ENCODE measurements around the gene TAF10. TPM values are rescaled to one million over a fixed set of nuclear protein-coding genes. Genes with fewer than 3 reads are reported as not detected.

The TAF10 gene
- total RNA-seq, 1 donor from 2014 or later = 205 TPM

DNA sequence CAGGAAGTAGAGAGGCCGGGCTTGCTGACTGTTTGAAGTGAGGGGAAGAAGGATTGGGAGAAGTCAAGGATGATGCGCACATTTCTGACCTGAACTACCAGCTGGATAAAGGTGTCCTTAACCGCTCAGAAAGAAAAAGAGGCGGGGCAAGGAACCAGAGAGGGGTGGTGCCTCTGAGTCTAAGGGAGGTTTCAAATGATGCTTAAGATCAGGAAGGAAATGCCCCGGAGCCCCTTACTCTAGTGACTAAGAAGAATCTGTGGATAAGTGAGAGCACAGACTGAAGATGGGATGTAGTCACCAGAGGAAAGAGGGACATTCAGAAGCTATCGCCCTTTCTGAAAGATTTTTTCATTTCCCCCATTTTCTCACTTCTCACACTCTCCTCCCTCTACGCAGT lies 30.9 kb upstream of the TAF10 start:
- H3K4me3 ChIP-seq (ENCODE audit: low read depth, low read length) = no peak overlapping the region
- DNase-seq (ENCODE audit: low read depth) = no peak
- TF ChIP-seq, protein P1, sequence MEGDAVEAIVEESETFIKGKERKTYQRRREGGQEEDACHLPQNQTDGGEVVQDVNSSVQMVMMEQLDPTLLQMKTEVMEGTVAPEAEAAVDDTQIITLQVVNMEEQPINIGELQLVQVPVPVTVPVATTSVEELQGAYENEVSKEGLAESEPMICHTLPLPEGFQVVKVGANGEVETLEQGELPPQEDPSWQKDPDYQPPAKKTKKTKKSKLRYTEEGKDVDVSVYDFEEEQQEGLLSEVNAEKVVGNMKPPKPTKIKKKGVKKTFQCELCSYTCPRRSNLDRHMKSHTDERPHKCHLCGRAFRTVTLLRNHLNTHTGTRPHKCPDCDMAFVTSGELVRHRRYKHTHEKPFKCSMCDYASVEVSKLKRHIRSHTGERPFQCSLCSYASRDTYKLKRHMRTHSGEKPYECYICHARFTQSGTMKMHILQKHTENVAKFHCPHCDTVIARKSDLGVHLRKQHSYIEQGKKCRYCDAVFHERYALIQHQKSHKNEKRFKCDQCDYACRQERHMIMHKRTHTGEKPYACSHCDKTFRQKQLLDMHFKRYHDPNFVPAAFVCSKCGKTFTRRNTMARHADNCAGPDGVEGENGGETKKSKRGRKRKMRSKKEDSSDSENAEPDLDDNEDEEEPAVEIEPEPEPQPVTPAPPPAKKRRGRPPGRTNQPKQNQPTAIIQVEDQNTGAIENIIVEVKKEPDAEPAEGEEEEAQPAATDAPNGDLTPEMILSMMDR (conservative IDR thresholded peaks at IDR 0.05; ENCODE audit: low read depth, low read length) = no peak

DNA sequence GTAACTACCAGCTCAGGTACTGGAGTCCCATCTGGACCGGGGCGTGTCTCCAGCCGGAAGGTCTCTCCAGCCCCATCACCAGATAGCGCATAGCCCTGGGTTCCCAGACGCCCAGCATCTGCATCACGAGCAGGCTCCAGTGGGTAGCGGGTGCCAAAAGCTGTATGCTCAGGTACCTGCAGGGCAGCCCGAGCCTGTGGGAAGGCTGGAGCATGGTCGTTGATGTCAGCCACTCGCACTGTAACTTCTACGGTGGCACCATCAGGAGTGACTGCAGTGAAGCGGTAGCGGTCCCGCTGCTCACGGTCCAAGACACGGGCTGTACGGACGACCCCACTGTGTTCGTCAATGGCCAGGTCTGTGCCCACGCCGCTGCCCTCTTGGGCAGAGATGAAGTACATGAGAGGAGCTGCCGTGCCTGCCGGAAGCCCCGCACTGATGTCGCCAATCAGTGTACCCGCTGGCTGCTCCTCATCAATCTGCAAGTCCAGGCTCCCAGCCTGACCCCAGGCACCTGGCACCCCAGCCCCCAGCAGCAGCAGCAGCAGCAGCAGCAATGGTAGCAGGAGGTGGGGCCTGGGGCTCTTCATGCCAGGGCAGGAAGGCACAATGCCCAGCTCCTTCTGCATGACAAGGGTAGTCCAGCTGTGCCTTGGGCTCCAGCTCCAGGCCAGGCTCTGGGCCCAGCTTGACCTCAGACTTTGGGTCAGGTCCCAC lies 29.1 kb upstream of the TAF10 start:
- H3K4me3 ChIP-seq (ENCODE audit: low read depth, low read length) = no peak overlapping the region
- DNase-seq (ENCODE audit: low read depth) = no peak
- TF ChIP-seq, protein P1 (conservative IDR thresholded peaks at IDR 0.05; ENCODE audit: low read depth, low read length) = no peak

DNA sequence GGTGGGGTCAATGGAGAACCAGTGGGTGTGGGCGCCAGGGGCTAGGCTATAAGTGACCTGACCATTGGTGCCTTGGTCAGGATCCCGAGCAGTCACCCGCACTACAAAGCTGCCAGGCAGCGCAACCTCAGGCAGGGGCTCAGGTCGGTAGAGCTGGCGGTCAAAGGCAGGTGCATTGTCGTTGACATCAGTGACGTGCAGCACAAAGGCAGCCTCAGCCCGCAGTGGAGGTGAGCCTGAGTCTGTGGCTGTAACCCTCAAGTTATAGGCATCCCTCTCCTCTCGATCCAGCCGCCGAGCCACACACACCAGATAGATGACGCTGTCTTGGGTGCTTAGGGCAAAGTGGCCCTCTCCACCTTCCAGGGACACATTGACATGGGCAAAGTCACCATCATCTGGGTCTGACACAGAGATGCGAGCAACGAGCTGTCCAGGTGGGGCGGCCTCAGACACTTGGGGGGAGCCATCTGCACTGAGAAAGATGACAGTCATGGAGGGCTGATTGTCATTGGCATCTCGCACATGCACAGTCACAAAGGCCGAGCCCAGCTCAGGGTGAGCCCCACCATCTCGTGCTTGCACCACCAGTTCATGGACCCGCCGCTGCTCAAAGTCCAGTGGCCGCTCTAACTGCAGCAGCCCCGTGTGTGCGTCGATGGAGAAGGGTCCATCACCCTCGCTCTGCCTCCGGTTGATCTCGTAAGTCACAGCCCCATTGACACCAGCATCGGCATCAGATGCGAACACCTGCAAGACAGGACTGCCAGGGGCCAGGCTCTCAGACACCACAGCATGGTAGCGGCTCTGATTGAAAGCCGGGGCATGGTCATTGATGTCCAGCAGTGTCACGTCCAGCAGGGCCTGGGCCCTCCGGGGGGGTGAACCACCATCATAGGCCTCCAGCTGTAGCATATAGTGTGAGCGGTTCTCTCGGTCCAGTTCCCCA lies 28.3 kb upstream of the TAF10 start:
- TF ChIP-seq, protein P1 (conservative IDR thresholded peaks at IDR 0.05; ENCODE audit: low read depth, low read length) = no peak
- no peak overlapping the region for H3K4me3 ChIP-seq (ENCODE audit: low read depth, low read length)
- DNase-seq (ENCODE audit: low read depth) = no peak

DNA sequence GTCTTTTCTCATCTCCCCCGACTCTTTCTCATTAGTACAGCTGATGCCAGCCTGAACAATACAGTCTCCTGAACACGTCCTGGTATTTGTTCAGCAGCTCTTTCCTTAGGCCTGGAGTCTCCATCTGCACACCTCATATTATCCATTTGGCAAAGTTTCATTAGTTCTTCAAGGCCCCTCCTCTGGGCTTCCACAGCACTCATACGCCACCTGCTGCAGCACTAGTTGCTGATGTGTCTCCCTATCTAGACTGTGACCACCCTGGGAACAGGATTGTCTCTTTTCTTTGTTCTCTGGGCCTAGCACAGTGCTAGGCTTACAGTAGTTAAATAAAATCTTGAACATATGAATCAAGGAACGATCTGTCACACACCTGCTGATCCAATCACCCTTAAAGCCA lies 26.4 kb upstream of the TAF10 start:
- TF ChIP-seq, protein P1 (conservative IDR thresholded peaks at IDR 0.05; ENCODE audit: low read depth, low read length) = no peak
- DNase-seq (ENCODE audit: low read depth) = no peak
- no peak overlapping the region for H3K4me3 ChIP-seq (ENCODE audit: low read depth, low read length)

DNA sequence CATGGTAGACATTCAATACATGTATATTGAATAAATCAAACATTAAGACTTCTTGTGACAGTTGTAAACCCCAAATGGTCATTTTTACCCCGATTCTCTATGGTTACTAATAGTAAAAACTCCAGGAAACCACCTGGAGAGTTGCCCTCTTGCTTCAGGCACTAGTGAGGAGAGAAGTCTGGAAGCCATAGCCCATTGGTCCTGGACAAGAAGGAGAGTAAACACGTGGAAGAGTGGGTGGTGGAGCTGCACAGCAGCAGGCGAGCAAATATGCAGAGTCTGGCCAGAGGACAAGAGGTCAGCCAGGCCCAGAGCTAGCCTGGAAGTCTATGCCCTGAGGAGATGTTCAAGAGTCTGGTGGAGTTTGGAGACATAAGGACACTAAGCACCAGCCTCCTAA lies 25.9 kb upstream of the TAF10 start:
- TF ChIP-seq, protein P1 (conservative IDR thresholded peaks at IDR 0.05; ENCODE audit: low read depth, low read length) = no peak
- DNase-seq (ENCODE audit: low read depth) = no peak
- H3K4me3 ChIP-seq (ENCODE audit: low read depth, low read length) = no peak overlapping the region

DNA sequence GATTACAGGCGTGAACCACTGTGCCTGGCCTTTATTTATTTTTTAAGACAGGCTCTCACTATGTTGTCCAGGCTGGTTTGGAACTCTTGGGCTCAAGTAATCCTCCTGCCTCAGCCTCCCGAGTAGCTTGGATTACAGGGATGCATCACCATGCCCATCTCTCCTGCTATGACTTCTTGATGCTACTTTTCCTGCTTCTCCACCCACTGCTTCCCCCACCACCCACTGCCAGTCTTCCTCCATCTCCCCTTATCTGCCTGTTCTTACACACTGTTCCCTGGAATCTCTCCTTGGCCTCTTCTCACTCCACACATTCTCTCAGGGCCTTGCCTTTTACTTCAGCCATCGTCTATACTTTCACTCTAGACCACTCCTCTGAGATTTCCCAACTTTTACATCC lies 24.5 kb upstream of the TAF10 start:
- DNase-seq (ENCODE audit: low read depth) = no peak
- TF ChIP-seq, protein P1 (conservative IDR thresholded peaks at IDR 0.05; ENCODE audit: low read depth, low read length) = no peak
- H3K4me3 ChIP-seq (ENCODE audit: low read depth, low read length) = no peak overlapping the region

All from epithelial cell of proximal tubule (primary cell).